Central memory CD8-positive, alpha-beta T cell (primary cell): Measurements from ENCODE around the gene KRT40.
"Not testable (repeated sequence)": the region's sequence is repeated elsewhere in the genome, so short reads cannot be mapped to it uniquely, and the experiment has no call there.

Experiments
- ATAC-seq: fragments of 150-1000 bp; cut with Tn5 transposase; replicated peaks from 2 replicates; pipeline ENCODE4 v1.10.0; 2022; ENCODE audit warnings: mild to moderate bottlenecking, moderate FRiP score, moderate number of reproducible peaks; ENCODE audit not compliant: poor library complexity, severe bottlenecking; ENCODE audit errors: extremely low read depth
- DNase-seq, 2 donors: peaks; one replicate each; pipeline ENCODE4 v3.0.0; 2021; ENCODE audit warnings: low spot score in 2 of 2
- H3K27ac Mint-ChIP-seq: one replicate; pipeline ENCODE4 v1.8.0; 2022; ENCODE audit warnings: low read depth, mild to moderate bottlenecking, moderate library complexity, mixed read lengths
- H3K27me3 Mint-ChIP-seq: one replicate; pipeline ENCODE4 v1.8.0; 2022; ENCODE audit warnings: mixed read lengths
- H3K36me3 Mint-ChIP-seq: one replicate; pipeline ENCODE4 v1.8.0; 2022; ENCODE audit warnings: mild to moderate bottlenecking, moderate library complexity, mixed read lengths; ENCODE audit not compliant: insufficient read depth
- H3K4me1 Mint-ChIP-seq: one replicate; pipeline ENCODE4 v1.8.0; 2022; ENCODE audit warnings: mixed read lengths
- H3K4me3 Mint-ChIP-seq: one replicate; pipeline ENCODE4 v1.8.0; 2022; ENCODE audit warnings: mild to moderate bottlenecking, moderate library complexity, mixed read lengths
- H3K9me3 Mint-ChIP-seq: one replicate; pipeline ENCODE4 v1.8.0; 2022; ENCODE audit warnings: mixed read lengths

KRT40 gene

GRCh38 chr17:41010441-41010840 is 26.3 kb upstream of the KRT40 start:
- peaks cover 8% of the 10 kb centered on the region for H3K27me3 Mint-ChIP-seq
- no peaks in the 10 kb centered on the region for H3K36me3 Mint-ChIP-seq
- no peak for DNase-seq
- no peak overlapping the region for H3K27ac Mint-ChIP-seq
- no peak for ATAC-seq
- no peaks in the 10 kb centered on the region for H3K4me1 Mint-ChIP-seq
- H3K9me3 Mint-ChIP-seq: no peaks in the 10 kb centered on the region
- H3K4me3 Mint-ChIP-seq: no peak overlapping the region

GRCh38 chr17:41009936-41010335 is 25.8 kb upstream of the KRT40 start:
- Mint-ChIP-seq H3K36me3 (no peaks in the 10 kb centered on the region), H3K27me3 (peaks cover 3% of the 10 kb centered on the region), H3K4me1 (no peaks in the 10 kb centered on the region), H3K4me3 (no peak overlapping the region), H3K27ac (no peak overlapping the region), H3K9me3 (no peaks in the 10 kb centered on the region)
- ATAC-seq: no peak
- no peak for DNase-seq

GRCh38 chr17:41009301-41009760 is 25.2 kb upstream of the KRT40 start:
- no peaks in the 10 kb centered on the region for H3K4me1 Mint-ChIP-seq
- H3K27me3 Mint-ChIP-seq: peaks cover 6% of the 10 kb centered on the region
- no peaks in the 10 kb centered on the region for H3K9me3 Mint-ChIP-seq
- ATAC-seq: no peak
- H3K27ac Mint-ChIP-seq: no peak overlapping the region
- DNase-seq: no peak
- H3K36me3 Mint-ChIP-seq: no peaks in the 10 kb centered on the region
- no peak overlapping the region for H3K4me3 Mint-ChIP-seq

GRCh38 chr17:41008811-41009210 is 24.7 kb upstream of the KRT40 start, which contains the start of gene KRTAP3-1:
TSS of gene KRTAP3-1 (minus strand) at chr17:41009128. CDS start at chr17:41009074, 54 bp downstream.
- no peaks in the 10 kb centered on the region for H3K4me1 Mint-ChIP-seq
- no peak for ATAC-seq
- no peak within 1 kb of the TSS for H3K27ac Mint-ChIP-seq
- no peak within 1 kb of the TSS for H3K4me3 Mint-ChIP-seq
- peaks cover 11% of the 10 kb centered on the region for H3K27me3 Mint-ChIP-seq
- no peaks in the 10 kb centered on the region for H3K36me3 Mint-ChIP-seq
- no peak for DNase-seq
- H3K9me3 Mint-ChIP-seq: no peaks in the 10 kb centered on the region

GRCh38 chr17:41004397-41004796 is 20.3 kb upstream of the KRT40 start:
- no peaks in the 10 kb centered on the region for H3K4me1 Mint-ChIP-seq
- H3K27ac Mint-ChIP-seq: no peak overlapping the region
- no peak overlapping the region for H3K4me3 Mint-ChIP-seq
- peaks cover 55% of the 10 kb centered on the region for H3K27me3 Mint-ChIP-seq
- H3K36me3 Mint-ChIP-seq: no peaks in the 10 kb centered on the region
- DNase-seq (no peak), ATAC-seq (no peak)
- H3K9me3 Mint-ChIP-seq: no peaks in the 10 kb centered on the region

- Mint-ChIP-seq H3K27me3 (peaks cover 60% of the 10 kb centered on the region), H3K27ac (no peak overlapping the region), H3K4me1 (no peaks in the 10 kb centered on the region), H3K36me3 (no peaks in the 10 kb centered on the region), H3K9me3 (no peaks in the 10 kb centered on the region), H3K4me3 (no peak overlapping the region)
- DNase-seq: no peak
- ATAC-seq: no peak
Measured at GRCh38 chr17:41003926-41004325, 19.8 kb upstream of the KRT40 start.

- H3K4me1 Mint-ChIP-seq: no peaks in the 10 kb centered on the region
- no peaks in the 10 kb centered on the region for H3K36me3 Mint-ChIP-seq
- ATAC-seq (no peak), DNase-seq (no peak)
- no peak overlapping the region for H3K4me3 Mint-ChIP-seq
- H3K27ac Mint-ChIP-seq: no peak overlapping the region
- H3K27me3 Mint-ChIP-seq: peaks cover 71% of the 10 kb centered on the region
- no peaks in the 10 kb centered on the region for H3K9me3 Mint-ChIP-seq
Measured at GRCh38 chr17:41002814-41003213, 18.7 kb upstream of the KRT40 start.

- Mint-ChIP-seq H3K27me3 (peaks cover 81% of the 10 kb centered on the region), H3K36me3 (no peaks in the 10 kb centered on the region), H3K4me3 (no peak overlapping the region), H3K9me3 (no peaks in the 10 kb centered on the region), H3K27ac (no peak overlapping the region), H3K4me1 (no peaks in the 10 kb centered on the region)
- no peak for ATAC-seq
- no peak for DNase-seq
Measured at GRCh38 chr17:41001795-41002194, 17.7 kb upstream of the KRT40 start.

- not testable (repeated sequence) for H3K4me1 Mint-ChIP-seq, DNase-seq, H3K4me3 Mint-ChIP-seq, ATAC-seq, H3K9me3 Mint-ChIP-seq, H3K27ac Mint-ChIP-seq, H3K36me3 Mint-ChIP-seq
- H3K27me3 Mint-ChIP-seq: peaks cover 96% of the 10 kb centered on the region
Measured at GRCh38 chr17:40999563-40999962, 15.4 kb upstream of the KRT40 start, which contains the start of gene KRTAP3-2. TSS of gene KRTAP3-2 (minus strand) at chr17:40999906. CDS start at chr17:40999853, 53 bp downstream.

- Mint-ChIP-seq H3K4me1 (no peaks in the 10 kb centered on the region), H3K27ac (no peak overlapping the region), H3K36me3 (no peaks in the 10 kb centered on the region), H3K9me3 (no peaks in the 10 kb centered on the region), H3K4me3 (no peak overlapping the region), H3K27me3 (peaks cover 93% of the 10 kb centered on the region)
- no peak for DNase-seq
- ATAC-seq: no peak
Measured at GRCh38 chr17:40997361-40997760, 13.2 kb upstream of the KRT40 start.

GRCh38 chr17:40996829-40997228 is 12.7 kb upstream of the KRT40 start:
- H3K27me3 Mint-ChIP-seq: peaks cover 93% of the 10 kb centered on the region
- no peaks in the 10 kb centered on the region for H3K9me3 Mint-ChIP-seq
- no peak overlapping the region for H3K4me3 Mint-ChIP-seq
- no peaks in the 10 kb centered on the region for H3K36me3 Mint-ChIP-seq
- no peak for DNase-seq
- no peak for ATAC-seq
- H3K4me1 Mint-ChIP-seq: no peaks in the 10 kb centered on the region
- H3K27ac Mint-ChIP-seq: no peak overlapping the region

- Mint-ChIP-seq H3K36me3 (no peaks in the 10 kb centered on the region), H3K4me1 (no peaks in the 10 kb centered on the region), H3K4me3 (no peak overlapping the region), H3K9me3 (no peaks in the 10 kb centered on the region), H3K27me3 (peaks cover 88% of the 10 kb centered on the region), H3K27ac (no peak overlapping the region)
- no peak for ATAC-seq
- DNase-seq: no peak
Measured at GRCh38 chr17:40995116-40995515, 11.0 kb upstream of the KRT40 start.

- no peak within 1 kb of the TSS for H3K27ac Mint-ChIP-seq
Measured at GRCh38 chr17:40993839-40994238, 9.7 kb upstream of the KRT40 start, which contains the start of gene KRTAP3-3. TSS of gene KRTAP3-3 (minus strand) at chr17:40994164. CDS start at chr17:40994097, 67 bp downstream.

More at GRCh38 chr17:40993839-40994238, 9.7 kb upstream of the KRT40 start, which contains the start of gene KRTAP3-3:
- no peaks in the 10 kb centered on the region for H3K9me3 Mint-ChIP-seq
- ATAC-seq: no peak
- H3K4me3 Mint-ChIP-seq: no peak within 1 kb of the TSS
- no peaks in the 10 kb centered on the region for H3K36me3 Mint-ChIP-seq
- no peak for DNase-seq
- peaks cover 85% of the 10 kb centered on the region for H3K27me3 Mint-ChIP-seq
- H3K4me1 Mint-ChIP-seq: no peaks in the 10 kb centered on the region
